SIG-M5 treated with dmso at 0.1 percent for 504 hours (cell line): ENCODE measurements around the gene URI1.
"Not testable (repeated sequence)": the region's sequence is repeated elsewhere in the genome, so short reads cannot be mapped to it uniquely, and the experiment has no call there.

Source experiments
- DNase-seq: peaks from one replicate; lab custom pipeline; 2025; ENCODE audit not compliant: unreplicated experiment; lab: John Stamatoyannopoulos, UW

URI1 gene

DNA sequence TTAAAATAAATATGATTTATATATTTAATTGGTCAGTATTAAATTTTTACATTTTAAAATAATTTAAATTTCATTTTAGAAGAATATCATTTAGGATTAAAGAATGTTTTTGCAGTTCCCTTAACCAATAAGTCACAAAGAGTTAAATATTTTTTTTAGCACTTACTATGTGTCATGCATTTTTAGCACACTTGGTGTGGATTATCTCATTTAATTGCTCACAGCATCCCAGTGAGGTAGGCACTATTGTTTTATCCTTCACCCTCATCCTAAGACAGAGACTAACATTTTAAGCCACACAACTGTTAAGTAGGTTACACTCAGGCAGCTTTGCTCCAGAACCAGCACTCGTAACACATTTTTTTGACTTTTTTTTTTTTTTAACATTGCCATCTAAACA is 78.2 kb downstream of the URI1 start:
- no peak for DNase-seq

DNA sequence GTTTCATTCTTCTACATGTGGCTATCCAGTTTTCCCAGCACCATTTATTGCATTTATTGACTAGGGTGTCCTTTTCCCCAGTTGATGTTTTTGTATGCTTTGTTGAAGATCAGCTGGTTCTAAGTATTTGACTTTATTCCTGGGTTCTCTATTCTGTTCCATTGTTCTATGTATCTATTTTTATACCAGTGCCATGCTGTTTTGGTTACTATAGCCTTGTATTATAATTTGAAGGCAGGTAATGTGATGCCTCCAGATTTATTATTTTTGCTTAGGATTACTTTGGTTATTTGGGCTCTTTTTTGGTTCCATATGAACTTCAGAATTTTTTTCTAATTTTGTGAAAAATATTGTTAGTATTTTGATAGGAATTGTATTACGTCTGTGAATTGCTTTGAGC is 80.6 kb downstream of the URI1 start:
- no peak for DNase-seq

DNA sequence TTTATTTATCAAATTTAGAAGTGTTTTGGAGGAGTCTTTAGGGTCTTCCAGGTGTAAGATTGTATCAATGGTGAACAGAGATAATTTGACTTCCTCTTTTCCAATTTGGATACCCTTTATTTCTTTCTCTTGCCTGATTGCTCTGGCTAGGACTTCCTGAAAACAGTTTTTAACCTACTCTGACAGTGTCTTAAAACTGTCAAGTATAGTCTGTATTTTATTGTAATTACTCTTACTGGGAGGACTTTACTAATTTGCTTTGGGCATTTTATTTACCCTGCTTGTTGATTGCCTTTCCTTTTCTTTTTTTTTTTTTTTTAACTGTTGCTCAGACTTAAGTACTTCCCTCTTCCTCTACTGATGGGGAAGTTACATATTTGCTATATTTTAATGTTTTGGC is 81.3 kb downstream of the URI1 start:
- DNase-seq = no peak

DNA sequence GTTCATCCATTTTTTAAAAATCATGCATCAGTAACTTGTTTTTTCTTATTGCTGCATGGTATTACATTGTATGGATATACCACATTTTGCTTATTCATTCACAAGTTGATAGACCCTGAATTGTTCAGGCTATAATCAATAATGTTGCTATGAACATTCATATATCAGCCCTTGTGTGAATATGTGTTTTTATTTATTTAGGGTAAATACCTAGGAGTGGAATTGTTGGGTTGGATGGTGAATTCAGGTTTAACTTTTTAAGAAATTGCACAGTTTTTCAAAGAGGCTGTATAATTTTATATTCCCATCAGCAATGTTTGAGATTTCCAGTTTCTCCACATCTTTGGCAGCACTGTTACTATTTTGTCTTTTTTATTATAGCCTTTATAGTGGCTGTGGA is 82.1 kb downstream of the URI1 start:
- DNase-seq = no peak

DNA sequence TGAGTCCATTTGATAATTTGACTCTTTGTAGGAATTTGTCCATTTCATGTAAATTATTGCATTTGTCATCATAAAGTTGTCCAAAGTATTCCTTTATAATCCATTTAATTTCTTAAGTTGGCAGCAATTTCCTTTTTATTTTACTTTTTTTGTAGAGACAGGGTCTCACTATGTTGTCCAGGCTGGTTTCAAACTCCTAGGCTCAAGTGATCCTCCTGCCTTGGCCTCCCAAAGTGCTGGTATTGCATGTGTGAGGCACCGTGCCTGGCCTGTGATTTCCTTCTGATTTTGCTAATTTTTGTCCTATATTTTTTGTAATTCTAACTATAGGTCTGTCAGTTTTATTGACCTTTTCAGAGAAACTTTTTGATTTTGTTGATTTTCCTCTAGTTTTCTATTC is 84.9 kb downstream of the URI1 start:
- DNase-seq = no peak

DNA sequence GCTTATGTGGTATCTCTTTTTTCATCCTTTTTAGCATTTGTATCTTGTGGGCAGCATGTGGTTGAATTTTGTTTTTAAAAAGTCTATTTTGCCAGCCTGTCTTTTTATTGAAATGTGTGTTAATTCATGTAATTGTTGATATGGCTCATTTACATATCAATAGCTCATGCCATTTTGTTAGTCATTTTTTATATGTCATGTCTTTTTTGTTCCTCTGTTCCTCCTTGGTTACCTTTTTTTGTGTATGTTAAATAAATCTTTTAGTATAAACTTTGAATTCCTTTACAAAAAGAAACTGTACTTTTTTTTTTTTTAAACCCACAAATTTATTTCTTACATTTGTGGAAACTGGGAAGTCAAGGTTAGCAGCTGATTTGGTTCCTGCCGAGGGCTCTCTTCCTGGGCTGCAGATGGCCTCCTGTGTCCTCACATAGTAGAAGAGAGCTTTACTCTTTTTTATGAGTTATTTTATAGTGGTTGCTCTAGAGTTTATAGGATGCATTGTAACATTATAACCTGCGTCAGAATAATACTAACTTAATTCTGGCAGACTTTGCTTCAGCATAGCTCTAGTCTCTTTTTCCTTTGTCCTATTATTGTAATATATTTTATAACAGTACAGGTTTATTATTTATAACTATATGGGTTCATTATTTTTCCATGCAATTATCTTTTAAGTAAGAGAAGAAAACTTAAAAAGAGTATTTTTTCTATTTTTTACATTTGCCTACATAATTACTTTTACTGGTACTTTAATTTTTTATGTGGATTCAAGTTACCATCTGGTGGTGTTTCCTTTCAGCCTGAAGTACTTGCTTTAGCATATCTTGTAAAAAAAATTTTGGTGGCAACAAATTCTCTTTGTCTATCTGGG is 86.3 kb downstream of the URI1 start:
- no peak for DNase-seq

DNA sequence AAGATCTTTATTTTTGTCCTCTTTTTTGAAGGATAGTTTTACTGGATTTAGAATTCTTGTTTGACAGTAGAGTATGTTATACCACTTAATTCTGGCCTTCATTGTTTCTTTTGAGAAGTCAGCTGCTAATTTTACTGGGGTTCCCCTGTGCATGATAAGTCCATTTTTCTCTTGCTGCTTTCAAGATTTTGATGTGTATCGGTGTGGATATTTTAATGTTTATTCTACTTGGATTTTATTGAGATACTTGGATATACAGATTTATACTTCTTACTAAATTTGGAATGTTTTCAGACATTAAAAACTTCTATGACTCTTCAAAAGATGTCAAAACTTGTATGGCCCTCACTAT is 86.9 kb downstream of the URI1 start:
- no peak for DNase-seq

DNA sequence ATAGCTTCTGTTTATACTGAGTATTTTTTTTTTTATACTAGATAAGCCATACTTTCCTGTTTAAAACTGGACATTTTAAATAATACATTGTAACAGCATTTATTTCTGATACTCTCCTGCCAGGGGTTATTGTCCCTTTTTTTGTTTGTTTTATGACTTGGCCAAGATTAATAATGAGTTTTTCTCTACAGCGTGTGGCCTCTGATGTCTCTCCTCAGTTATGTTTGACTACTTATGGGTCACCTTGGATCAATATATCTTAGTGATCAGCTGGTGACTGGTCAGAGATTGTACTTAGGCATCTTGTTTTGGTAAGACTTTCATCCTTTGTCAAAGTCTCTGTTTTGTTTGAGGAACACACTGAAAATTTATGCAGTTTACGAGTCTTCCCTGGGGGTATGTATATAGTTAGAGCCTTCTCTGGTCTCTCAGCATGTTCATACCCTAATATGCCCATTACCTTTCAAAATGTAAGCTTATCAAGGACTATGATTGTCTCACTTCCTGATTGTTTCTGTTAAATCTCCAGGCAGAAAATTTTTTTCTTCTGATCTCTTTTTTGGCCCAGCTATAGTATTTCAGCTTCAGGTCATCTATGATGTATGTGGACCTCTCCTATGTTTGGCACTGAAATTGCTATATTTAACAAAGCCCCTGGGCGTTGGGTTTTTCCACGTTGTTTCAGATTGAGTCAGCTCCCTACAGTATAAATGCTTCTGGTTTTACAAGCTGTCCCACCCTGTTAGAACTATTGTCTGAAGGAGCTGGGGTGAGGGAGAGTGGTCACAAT is 87.9 kb downstream of the URI1 start:
- no peak for DNase-seq

DNA sequence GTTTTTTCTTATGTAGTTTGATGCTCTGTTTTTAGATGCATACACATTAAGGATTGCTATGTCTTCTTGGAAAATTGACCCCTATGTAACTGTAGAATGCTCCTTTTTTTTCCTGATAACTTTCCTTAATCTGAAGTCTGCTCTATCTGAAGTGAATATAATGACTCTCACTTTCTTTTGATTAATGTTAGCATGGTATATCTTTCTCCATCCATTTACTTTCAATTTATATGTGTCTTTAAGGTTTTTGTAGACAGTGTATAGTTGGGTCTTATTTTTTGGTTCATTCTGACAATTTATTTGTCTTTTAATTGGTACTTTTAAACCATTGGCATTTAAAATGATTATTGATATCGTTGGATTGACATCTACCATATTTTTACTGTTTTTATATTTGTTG is 92.3 kb downstream of the URI1 start:
- DNase-seq = no peak

DNA sequence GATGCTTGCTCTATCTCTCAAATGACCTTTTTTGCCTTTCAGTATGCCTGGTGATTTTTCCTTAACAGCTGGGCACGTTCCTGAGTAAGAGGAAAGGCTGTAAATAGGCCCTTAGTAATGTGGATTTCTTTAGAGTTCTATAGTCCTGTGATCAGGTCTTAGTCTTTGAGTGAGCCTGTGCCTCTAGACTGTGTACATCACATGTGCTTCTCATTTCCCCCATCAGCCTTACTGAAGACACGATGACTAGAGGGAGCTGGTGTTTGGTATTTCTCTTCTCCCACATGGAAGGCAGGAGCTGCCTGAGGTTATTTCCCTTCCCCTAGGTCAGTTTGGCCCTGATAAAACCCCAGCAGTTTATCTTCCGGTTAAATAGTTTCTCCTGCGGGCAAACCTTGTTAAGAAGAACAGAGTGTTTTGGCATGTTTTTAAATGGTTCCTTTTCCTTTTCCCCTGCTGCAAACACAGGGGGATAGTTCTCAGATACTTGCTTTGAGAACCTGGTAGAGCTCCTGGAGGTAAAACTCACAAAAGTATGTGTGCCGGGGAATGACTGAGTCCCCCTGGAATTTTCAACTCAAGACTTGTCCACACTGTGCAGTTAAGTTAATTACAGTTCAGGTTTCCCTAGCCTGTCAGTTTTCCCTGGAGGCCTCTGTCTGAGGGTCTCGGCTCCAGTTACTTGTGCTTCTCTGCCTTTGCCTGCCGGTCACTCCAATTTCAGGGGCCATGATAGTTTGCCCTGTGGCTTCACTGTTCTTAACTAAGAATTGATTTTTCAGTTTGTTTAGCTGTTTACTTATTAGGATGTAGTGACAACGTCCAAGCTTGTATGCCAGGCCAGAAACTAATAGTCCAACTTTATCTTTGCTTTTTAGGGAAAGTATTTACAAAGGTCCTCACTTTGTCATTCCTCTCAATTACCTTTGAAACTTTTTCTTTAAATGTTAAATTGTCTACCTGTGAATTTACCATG is 94.4 kb downstream of the URI1 start:
- DNase-seq = no peak

DNA sequence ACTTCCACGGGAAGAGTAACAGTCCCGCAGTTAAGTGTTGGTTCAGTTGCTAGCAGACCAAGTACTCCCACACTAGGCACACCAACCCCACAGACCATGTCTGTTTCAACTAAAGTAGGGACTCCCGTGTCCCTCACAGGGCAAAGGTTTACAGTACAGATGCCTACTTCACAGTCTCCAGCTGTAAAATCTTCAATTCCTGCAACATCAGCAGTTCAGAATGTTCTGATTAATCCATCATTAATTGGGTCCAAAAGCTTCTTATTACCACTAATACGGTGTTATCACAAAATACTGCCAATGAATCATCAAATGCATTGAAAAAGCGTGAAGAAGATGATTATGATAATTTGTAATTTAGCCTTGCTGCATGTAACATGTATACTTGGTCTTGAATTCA is 95.8 kb downstream of the URI1 start:
- DNase-seq = no peak

DNA sequence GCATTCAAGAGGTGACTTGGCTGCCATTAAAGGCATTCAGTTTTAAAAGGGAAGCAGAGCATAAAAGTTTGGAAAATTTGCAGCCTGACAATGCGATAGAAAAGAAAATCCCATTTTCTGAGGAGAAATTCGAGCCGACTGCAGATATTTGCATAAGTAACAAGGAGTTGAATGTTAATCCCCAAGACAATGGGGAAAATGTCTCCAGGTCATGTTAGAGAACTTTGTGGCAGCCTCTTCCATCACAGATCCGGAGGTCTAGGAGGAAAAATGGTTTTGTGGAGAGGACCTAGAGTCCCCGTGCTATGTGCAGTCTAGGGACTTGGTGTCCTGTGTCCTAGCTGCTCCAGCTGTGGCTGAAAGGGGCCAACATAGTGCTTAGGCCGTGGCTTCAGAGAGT is 99.9 kb downstream of the URI1 start:
- DNase-seq = not testable (repeated sequence)

DNA sequence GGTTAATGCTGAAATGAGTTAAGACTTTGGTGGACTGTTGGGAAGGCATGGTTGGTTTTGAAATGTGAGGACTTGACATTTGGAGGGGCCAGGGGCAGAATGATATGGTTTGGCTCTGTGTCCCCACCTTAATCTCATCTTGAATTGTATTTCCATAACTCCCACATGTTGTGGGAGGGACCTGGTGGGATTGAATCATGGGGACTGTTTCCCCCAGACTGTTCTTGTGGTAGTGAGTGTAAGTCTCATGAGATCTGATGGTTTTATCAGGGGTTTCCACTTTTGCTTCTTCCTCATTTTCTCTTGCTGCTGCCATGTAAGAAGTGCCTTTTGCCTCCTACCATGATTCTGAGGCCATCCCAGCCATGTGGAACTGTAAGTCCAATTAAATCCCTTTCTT is 101.0 kb downstream of the URI1 start:
- not testable (repeated sequence) for DNase-seq

DNA sequence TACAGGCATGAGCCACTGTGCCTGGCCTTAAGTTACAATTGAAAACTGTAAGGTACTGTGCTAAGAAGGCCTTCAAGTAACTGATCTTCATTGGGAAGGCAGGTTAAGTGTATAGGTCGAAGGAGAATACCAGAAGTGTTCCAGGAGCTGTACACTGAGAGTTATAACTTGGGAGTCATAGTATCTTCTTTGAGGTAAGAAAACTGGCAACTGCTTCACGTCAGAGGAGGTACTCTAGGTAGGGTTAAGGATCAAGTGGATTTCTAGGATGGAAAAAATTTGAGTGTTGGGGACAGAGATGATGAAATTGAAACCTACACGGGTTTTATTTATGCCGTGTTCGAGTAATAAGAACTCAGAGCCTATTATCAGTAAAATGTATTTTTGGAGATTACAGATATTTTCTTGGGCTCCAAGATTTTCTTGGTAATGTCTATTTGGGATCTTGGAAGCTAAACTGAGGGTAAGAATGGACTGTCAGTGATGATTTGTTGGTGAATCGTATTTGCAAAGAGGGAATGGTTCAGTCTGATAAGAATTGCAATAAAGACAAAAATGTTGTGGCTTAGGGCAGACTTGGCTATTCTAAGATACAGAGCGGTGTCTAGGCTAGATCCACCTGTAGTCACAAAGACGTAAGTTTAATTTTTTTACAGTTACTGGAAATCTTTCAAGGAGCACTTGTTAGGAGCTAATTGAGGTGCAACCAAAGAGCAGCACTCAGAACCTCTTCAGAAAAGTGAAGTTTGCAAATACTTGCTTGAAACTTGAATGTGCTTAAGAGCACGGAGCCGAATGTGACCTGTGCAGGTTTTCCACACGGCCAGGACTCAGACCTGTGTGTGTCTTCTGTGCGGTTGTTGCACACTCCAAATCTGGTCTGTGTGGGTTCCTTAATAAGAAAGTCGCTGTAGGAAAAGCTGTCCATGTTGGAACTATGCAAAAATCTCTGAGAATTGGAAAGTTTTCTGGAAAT is 102.5 kb downstream of the URI1 start:
- DNase-seq = no peak

DNA sequence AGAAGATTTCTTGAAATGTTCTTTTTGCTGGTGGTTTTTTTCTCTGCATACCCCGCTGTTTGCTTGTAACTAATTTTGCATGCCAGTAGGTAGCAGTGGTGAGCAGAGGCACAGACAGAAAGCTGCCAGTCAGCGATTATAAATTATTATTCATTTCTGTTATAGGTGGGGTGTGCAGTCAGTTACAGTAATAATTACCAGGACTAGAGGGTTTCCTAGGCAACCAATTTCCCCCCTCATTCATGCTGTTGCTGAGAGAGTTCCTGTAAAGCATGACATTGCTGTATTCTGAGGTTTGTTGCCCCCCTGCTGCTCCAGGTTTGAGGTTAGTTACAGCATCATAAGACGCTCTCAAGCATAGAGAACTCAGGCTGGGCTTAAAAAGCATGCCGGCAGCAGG is 104.5 kb downstream of the URI1 start:
- DNase-seq = peak; percentile 25

DNA sequence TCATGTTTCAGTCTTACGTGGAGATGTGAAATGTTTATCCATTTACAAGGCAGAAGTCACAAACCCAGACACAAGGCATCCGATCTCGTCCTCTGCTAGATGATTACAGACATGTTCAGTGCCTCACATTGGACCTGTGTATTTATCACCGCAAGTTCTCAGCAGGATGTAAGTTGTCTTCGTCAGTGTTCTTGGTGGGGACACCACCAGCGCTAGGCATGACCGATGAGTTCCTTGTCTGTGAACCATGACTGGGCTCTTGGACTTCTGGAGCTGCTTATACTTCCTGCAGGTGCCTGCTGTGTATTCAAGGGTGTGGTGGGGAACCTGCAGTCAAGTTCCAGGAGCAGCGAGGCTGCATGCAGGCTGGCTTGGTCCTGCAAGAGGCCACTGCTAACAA is 105.4 kb downstream of the URI1 start:
- no peak for DNase-seq

DNA sequence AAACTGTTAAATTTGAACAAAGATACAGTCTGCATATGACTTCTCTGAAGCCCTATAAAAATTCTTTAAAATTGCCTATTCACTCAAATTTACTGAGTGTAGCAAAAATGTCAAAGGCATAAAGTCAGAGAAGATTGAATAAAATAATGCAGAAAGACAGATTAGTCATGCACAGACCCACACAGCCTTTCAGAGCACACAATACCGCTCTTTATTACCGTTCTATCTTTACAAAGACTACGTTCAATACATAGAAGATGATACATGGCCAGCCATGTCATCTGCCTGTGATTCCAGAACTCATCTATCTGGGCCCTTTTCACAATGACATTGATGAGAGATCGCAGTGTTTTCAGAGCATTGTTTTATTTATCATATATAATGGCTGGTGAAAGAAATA is 107.2 kb downstream of the URI1 start:
- no peak for DNase-seq

DNA sequence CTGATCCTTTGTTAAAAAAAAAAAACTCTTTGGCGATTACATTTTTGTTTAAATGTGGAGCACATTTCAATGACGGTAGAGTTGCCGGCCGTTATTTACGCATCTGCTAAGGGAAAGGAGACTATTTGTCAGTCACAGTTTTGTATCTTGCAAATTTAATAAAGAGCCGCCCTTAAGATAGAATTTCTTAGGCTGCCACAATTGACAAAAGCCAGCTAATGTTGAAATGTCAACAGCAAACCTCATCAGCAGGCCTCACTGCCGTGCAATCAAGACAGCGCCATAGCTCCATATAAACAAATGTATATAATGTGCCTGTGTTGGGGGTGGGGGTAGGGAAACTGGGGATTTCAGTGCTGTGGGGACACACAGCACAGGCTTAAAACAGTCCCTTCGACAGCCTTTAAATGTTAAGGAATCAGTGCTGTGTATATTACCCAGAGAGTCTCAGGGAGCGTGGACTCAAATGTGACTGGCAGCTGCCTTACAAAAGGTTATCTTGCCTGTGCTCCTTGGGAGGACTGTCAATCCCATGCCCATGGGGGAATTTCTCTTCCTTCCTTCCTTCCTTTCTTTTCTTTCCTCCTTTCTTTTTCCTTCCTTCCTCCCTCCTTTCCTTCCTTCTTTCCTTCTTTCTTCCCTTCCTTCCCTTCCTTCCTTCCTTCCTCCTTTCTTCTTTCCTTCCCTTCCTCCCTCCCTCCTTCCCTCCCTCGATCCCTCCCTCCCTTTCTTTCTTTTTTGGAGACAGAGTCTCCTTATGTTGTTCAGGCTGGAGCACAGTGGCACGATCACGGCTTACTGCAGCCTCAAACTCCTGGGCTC is 108.0 kb downstream of the URI1 start:
- no peak for DNase-seq
